Liver (tissue), 9 donors: Measurements from ENCODE around the gene CRABP2. TPM values are rescaled to one million over a fixed set of nuclear protein-coding genes. Genes with fewer than 3 reads are reported as not detected.

Experiments used
- DNase-seq: peaks from one replicate; pipeline ENCODE4 v3.0.0-alpha.2; 2017; ENCODE audit warnings: low spot score
- H3K27ac ChIP-seq, 2 donors: one replicate each; pipeline ENCODE4 v1.7.0; 2013; ENCODE audit warnings: inconsistent platforms in 2 of 2, low read length in 2 of 2, control low read depth in 1 of 2, low read depth in 1 of 2, mild to moderate bottlenecking in 1 of 2
- H3K27me3 ChIP-seq, 4 donors: one replicate each; pipeline versions ENCODE4 v1.6.1 to v1.7.0; 2013; ENCODE audit warnings: low read length in 3 of 4, inconsistent platforms in 1 of 4, mild to moderate bottlenecking in 1 of 4, moderate library complexity in 1 of 4; ENCODE audit not compliant: control insufficient read depth in 4 of 4, insufficient read depth in 4 of 4
- H3K36me3 ChIP-seq, 4 donors: one replicate each; pipeline versions ENCODE4 v1.6.1 to v1.7.0; 2013; ENCODE audit warnings: low read length in 3 of 4, mild to moderate bottlenecking in 3 of 4, low read depth in 1 of 4, moderate library complexity in 1 of 4; ENCODE audit not compliant: control insufficient read depth in 4 of 4, insufficient read depth in 3 of 4
- H3K4me1 ChIP-seq, 4 donors: one replicate each; pipeline versions ENCODE4 v1.6.1 to v1.7.0; 2013; ENCODE audit warnings: low read length in 3 of 4, mild to moderate bottlenecking in 3 of 4, moderate library complexity in 1 of 4; ENCODE audit not compliant: control insufficient read depth in 4 of 4, insufficient read depth in 4 of 4
- H3K4me3 ChIP-seq, 3 donors: one replicate each; pipeline versions ENCODE4 v1.6.1 to v1.7.0; 2013; ENCODE audit warnings: low read length in 3 of 3, control low read depth in 1 of 3, low read depth in 1 of 3, mild to moderate bottlenecking in 1 of 3
- H3K9ac ChIP-seq, 2 donors: one replicate each; pipeline ENCODE4 v1.7.0; 2013; ENCODE audit warnings: low read length in 2 of 2, mild to moderate bottlenecking in 2 of 2, moderate library complexity in 2 of 2, control low read depth in 1 of 2, low read depth in 1 of 2
- H3K9me3 ChIP-seq, 4 donors: one replicate each; pipeline versions ENCODE4 v1.6.1 to v1.7.0; 2013; ENCODE audit warnings: low read length in 3 of 4; ENCODE audit not compliant: control insufficient read depth in 4 of 4
- CTCF ChIP-seq: fragments of 150-350 bp; IDR thresholded peaks from 2 replicates; pipeline ENCODE4 v1.5.1; 2017; ENCODE audit warnings: improper control_type of control experiment, low read depth, low read length; ENCODE audit not compliant: missing input control
- EGR1 ChIP-seq, 2 donors: IDR thresholded peaks; 2 replicates each; pipeline ENCODE4 v1.6.1; 2016 to 2018; ENCODE audit warnings: antibody characterized with exemption in 2 of 2, low read depth in 2 of 2
- FOXA1 ChIP-seq: IDR thresholded peaks from 2 replicates; pipeline ENCODE4 v1.6.1; 2016; ENCODE audit warnings: antibody characterized with exemption
- FOXA2 ChIP-seq: IDR thresholded peaks from 2 replicates; pipeline ENCODE4 v1.6.1; 2016; ENCODE audit warnings: antibody characterized with exemption
- GABPA ChIP-seq, 2 donors: IDR thresholded peaks in 1 of 2; conservative IDR thresholded peaks in 1 of 2; 2 replicates each; pipeline ENCODE4 v1.6.1; 2016; ENCODE audit warnings: antibody characterized with exemption in 2 of 2, mild to moderate bottlenecking in 1 of 2, moderate library complexity in 1 of 2
- HNF4A ChIP-seq, 2 donors: conservative IDR thresholded peaks; 2 replicates each; pipeline ENCODE4 v1.6.1; 2016; ENCODE audit warnings: antibody characterized with exemption in 2 of 2, mild to moderate bottlenecking in 2 of 2
- HNF4G ChIP-seq: IDR thresholded peaks from 2 replicates; pipeline ENCODE4 v1.6.1; 2016; ENCODE audit warnings: antibody characterized with exemption
- MAX ChIP-seq: IDR thresholded peaks from 2 replicates; pipeline ENCODE4 v1.6.1; 2016; ENCODE audit warnings: antibody characterized with exemption
- NR2F2 ChIP-seq: IDR thresholded peaks from 2 replicates; pipeline ENCODE4 v1.6.1; 2016; ENCODE audit warnings: antibody characterized with exemption
- RAD21 ChIP-seq, 2 donors: IDR thresholded peaks; 2 replicates each; pipeline ENCODE4 v1.6.1; 2016; ENCODE audit warnings: antibody characterized with exemption in 2 of 2, mild to moderate bottlenecking in 2 of 2
- REST ChIP-seq: IDR thresholded peaks from 2 replicates; pipeline ENCODE4 v1.6.1; 2016; ENCODE audit warnings: antibody characterized with exemption, mild to moderate bottlenecking
- RXRA ChIP-seq, 2 donors: IDR thresholded peaks; 2 replicates each; pipeline ENCODE4 v1.6.1; 2017 to 2018; ENCODE audit warnings: antibody characterized with exemption in 2 of 2, mild to moderate bottlenecking in 1 of 2
- SP1 ChIP-seq: IDR thresholded peaks from 2 replicates; pipeline ENCODE4 v1.6.1; 2018; ENCODE audit warnings: antibody characterized with exemption, mild to moderate bottlenecking
- TAF1 ChIP-seq: conservative IDR thresholded peaks from 2 replicates; pipeline ENCODE4 v1.6.1; 2016; ENCODE audit warnings: antibody characterized with exemption, mild to moderate bottlenecking
- ZBTB33 ChIP-seq: IDR thresholded peaks from 2 replicates; pipeline ENCODE4 v1.6.1; 2016; ENCODE audit warnings: antibody characterized with exemption
- WGBS: extraction: QIAGEN DNeasy Blood & Tissue Kit; methylation state at CpG from one replicate; pipeline ENCODE4 v1.1.7; 2013; 5-methylcytosine and 5-hydroxymethylcytosine counted together
- polyA plus RNA-seq, 2 donors: library from polyadenylated mRNA; stranded (reverse) in 1 of 2; unstranded in 1 of 2; fragments of 200-250 nt in 1 of 2; fragments of >200 nt in 1 of 2; fragmentation: Nextera tagmentation in 1 of 2; extraction: Ambion mirVana in 1 of 2; gene quantifications; one replicate each; pipeline versions ENCODE4 v1.2.1 to v1.2.3, GENCODE V29; 2013 to 2015
- total RNA-seq, 2 donors: library from RNA; depleted of rRNA; stranded (reverse); fragments of >200 nt; gene quantifications; one replicate each; pipeline ENCODE4 v1.2.3, GENCODE V29; 2014
- TF ChIP-seq, protein P1 (sequence below): IDR thresholded peaks from 2 replicates; pipeline ENCODE4 v1.6.1; 2016; ENCODE audit warnings: antibody characterized with exemption
- donor health status: healthy.
- donor health status: healthy.
- donor health status: healthy.
- donor health status: healthy.
- donor health status: healthy.

CRABP2 gene
- total and polyA plus RNA-seq, 4 donors: 0.14 to 0.22 TPM; not detected in 2

GRCh38 chr1:156709031-156709430 is 3.6 kb upstream of the CRABP2 start:
- H3K36me3 ChIP-seq: no peaks in the 10 kb centered on the region
- no peaks in the 10 kb centered on the region for H3K9me3 ChIP-seq
- H3K4me3 ChIP-seq: no peak overlapping the region
- 68% methylated on average over 4 of the region's 4 CpGs for WGBS
- H3K9ac ChIP-seq: no peak overlapping the region
- no peak for TF ChIP-seq RXRA (IDR thresholded peaks at IDR 0.05)
- no peak for TF ChIP-seq GABPA (IDR thresholded peaks at IDR 0.05 in 1 of 2, conservative IDR thresholded peaks at IDR 0.05 in 1 of 2)
- TF ChIP-seq FOXA2: no peak
- TF ChIP-seq HNF4G: no peak
- TF ChIP-seq MAX: no peak
- no peak for TF ChIP-seq FOXA1
- no peak for TF ChIP-seq REST
- TF ChIP-seq SP1: no peak
- no peak for TF ChIP-seq NR2F2
- no peak for TF ChIP-seq ZBTB33
- no peak for TF ChIP-seq EGR1 (IDR thresholded peaks at IDR 0.05; ENCODE audit: low read depth in 2 of 2)
- no peak for TF ChIP-seq RAD21 (IDR thresholded peaks at IDR 0.05)
- TF ChIP-seq CTCF: no peak
- TF ChIP-seq, protein P1, sequence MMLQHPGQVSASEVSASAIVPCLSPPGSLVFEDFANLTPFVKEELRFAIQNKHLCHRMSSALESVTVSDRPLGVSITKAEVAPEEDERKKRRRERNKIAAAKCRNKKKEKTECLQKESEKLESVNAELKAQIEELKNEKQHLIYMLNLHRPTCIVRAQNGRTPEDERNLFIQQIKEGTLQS: no peak
- no peak for TF ChIP-seq TAF1
- TF ChIP-seq HNF4A (conservative IDR thresholded peaks at IDR 0.05): no peak
- no peak overlapping the region for H3K27ac ChIP-seq
- peaks cover 0 to 7% (median 5%) of the 10 kb centered on the region in 4 donors for H3K27me3 ChIP-seq
- DNase-seq: no peak
- peaks cover 11 to 19% (median 13%) of the 10 kb centered on the region in 4 donors for H3K4me1 ChIP-seq

GRCh38 chr1:156708218-156708661 is 2.9 kb upstream of the CRABP2 start:
- Histone ChIP-seq H3K9me3 (no peaks in the 10 kb centered on the region), H3K27ac (no peak overlapping the region)

More at GRCh38 chr1:156708218-156708661, 2.9 kb upstream of the CRABP2 start:
- TF ChIP-seq FOXA1: no peak
- no peak for TF ChIP-seq MAX
- no peak for TF ChIP-seq CTCF
- TF ChIP-seq TAF1: no peak
- no peak for TF ChIP-seq NR2F2
- TF ChIP-seq RAD21 (IDR thresholded peaks at IDR 0.05): no peak
- TF ChIP-seq ZBTB33: no peak
- no peak for TF ChIP-seq SP1
- Histone ChIP-seq H3K9ac (no peak overlapping the region), H3K27me3 (peaks cover 0 to 8% (median 7%) of the 10 kb centered on the region in 4 donors), H3K36me3 (no peaks in the 10 kb centered on the region), H3K4me1 (peaks cover 11 to 19% (median 13%) of the 10 kb centered on the region in 4 donors), H3K4me3 (no peak overlapping the region)
- WGBS: 34% methylated on average over 4 of the region's 4 CpGs
- DNase-seq: no peak
